HG03066 (cell line): Measurements from ENCODE around the gene LYSMD3.
"Not testable (repeated sequence)": the region's sequence is repeated elsewhere in the genome, so short reads cannot be mapped to it uniquely, and the experiment has no call there.

ENCODE experiments used
- ATAC-seq: cut with Tn5 transposase; IDR thresholded peaks from one replicate; pipeline ENCODE4 v1.9.1; 2021; ENCODE audit warnings: low read depth; ENCODE audit not compliant: unreplicated experiment

LYSMD3 gene

GRCh38 chr5:90529194-90529938 lies at the start of gene LYSMD3:
Gene LYSMD3, minus strand, starts transcription at chr5:90529584. Its CDS starts 4,295 bp downstream, at chr5:90525289.
- peak; percentile 92 for ATAC-seq

GRCh38 chr5:90576566-90576965 lies 47.2 kb upstream of the LYSMD3 start:
- ATAC-seq, result not testable (repeated sequence)

- ATAC-seq, result no peak
Observed at GRCh38 chr5:90575712-90576111, 46.3 kb upstream of the LYSMD3 start.

GRCh38 chr5:90571147-90571773 lies 41.9 kb upstream of the LYSMD3 start:
- no peak for ATAC-seq

- no peak for ATAC-seq
Observed at GRCh38 chr5:90570034-90570433, 40.6 kb upstream of the LYSMD3 start.

- no peak for ATAC-seq
Observed at GRCh38 chr5:90569084-90569483, 39.7 kb upstream of the LYSMD3 start.

GRCh38 chr5:90565491-90565890 lies 36.1 kb upstream of the LYSMD3 start:
- ATAC-seq, result no peak

GRCh38 chr5:90563108-90563507 lies 33.7 kb upstream of the LYSMD3 start:
- no peak for ATAC-seq

- ATAC-seq, result no peak
Observed at GRCh38 chr5:90562341-90562740, 33.0 kb upstream of the LYSMD3 start.

- no peak for ATAC-seq
Observed at GRCh38 chr5:90561766-90562165, 32.4 kb upstream of the LYSMD3 start.

- no peak for ATAC-seq
Observed at GRCh38 chr5:90560771-90561170, 31.4 kb upstream of the LYSMD3 start.

- ATAC-seq, result no peak
Observed at GRCh38 chr5:90558344-90559192, 29.2 kb upstream of the LYSMD3 start, which contains the start of gene ADGRV1. Gene ADGRV1, plus strand, starts transcription at chr5:90558797. Its CDS starts 99 bp downstream, at chr5:90558896.

- no peak for ATAC-seq
Observed at GRCh38 chr5:90557871-90558270, 28.5 kb upstream of the LYSMD3 start.

- ATAC-seq, result no peak
Observed at GRCh38 chr5:90557391-90557790, 28.0 kb upstream of the LYSMD3 start.

GRCh38 chr5:90555666-90556065 lies 26.3 kb upstream of the LYSMD3 start:
- no peak for ATAC-seq

- no peak for ATAC-seq
Observed at GRCh38 chr5:90554358-90555006, 25.1 kb upstream of the LYSMD3 start.

- no peak for ATAC-seq
Observed at GRCh38 chr5:90553711-90554110, 24.3 kb upstream of the LYSMD3 start.

GRCh38 chr5:90551376-90551775 lies 22.0 kb upstream of the LYSMD3 start:
- no peak for ATAC-seq

- no peak for ATAC-seq
Observed at GRCh38 chr5:90550963-90551362, 21.6 kb upstream of the LYSMD3 start.

GRCh38 chr5:90549729-90550275 lies 20.4 kb upstream of the LYSMD3 start:
- no peak for ATAC-seq
